RWPE2 (cell line): ENCODE results near the gene TRIM9.

Experiments used
- ATAC-seq: fragments of 200-7000 bp; cut with Tn5 transposase; 3 replicates; pipeline ENCODE4 v1.9.1; 2021; ENCODE audit warnings: low read depth
- DNase-seq: peaks from one replicate; pipeline ENCODE4 v3.0.0-alpha.2; 2020; ENCODE audit warnings: low spot score
- H3K27ac ChIP-seq: fragments of 450-650 bp; 2 replicates; pipeline ENCODE4 v1.5.1; 2017; ENCODE audit warnings: mild to moderate bottlenecking; ENCODE audit not compliant: poor library complexity, severe bottlenecking
- H3K27me3 ChIP-seq: fragments of 250-450 bp; sonication (Bioruptor Pico); 2 replicates; pipeline ENCODE4 v1.5.1; 2021; ENCODE audit warnings: mild to moderate bottlenecking, moderate library complexity; ENCODE audit not compliant: insufficient read depth, poor library complexity, severe bottlenecking
- H3K36me3 ChIP-seq: fragments of 250-450 bp; sonication (Bioruptor Pico); 2 replicates; pipeline ENCODE4 v1.5.1; 2020; ENCODE audit warnings: low read depth, mild to moderate bottlenecking, moderate library complexity
- H3K4me1 ChIP-seq: fragments of 250-450 bp; sonication (Bioruptor Pico); 2 replicates; pipeline ENCODE4 v1.5.1; 2021; ENCODE audit warnings: mild to moderate bottlenecking, moderate library complexity; ENCODE audit not compliant: insufficient read depth, poor library complexity, severe bottlenecking
- H3K4me3 ChIP-seq: fragments of 250-450 bp; sonication (Bioruptor Pico); 2 replicates; pipeline ENCODE4 v1.5.1; 2021; ENCODE audit warnings: mild to moderate bottlenecking, moderate library complexity; ENCODE audit not compliant: severe bottlenecking
- H3K9me3 ChIP-seq: fragments of 250-450 bp; sonication (Bioruptor Pico); 2 replicates; pipeline ENCODE4 v1.5.1; 2021; ENCODE audit warnings: mild to moderate bottlenecking, moderate library complexity; ENCODE audit not compliant: severe bottlenecking
- TF ChIP-seq, protein P1 (sequence below): fragments of 450-650 bp; IDR thresholded peaks from one replicate; pipeline ENCODE4 v1.5.1; 2017; ENCODE audit warnings: mild to moderate bottlenecking, moderate library complexity; ENCODE audit not compliant: poor library complexity, severe bottlenecking

The TRIM9 gene

DNA sequence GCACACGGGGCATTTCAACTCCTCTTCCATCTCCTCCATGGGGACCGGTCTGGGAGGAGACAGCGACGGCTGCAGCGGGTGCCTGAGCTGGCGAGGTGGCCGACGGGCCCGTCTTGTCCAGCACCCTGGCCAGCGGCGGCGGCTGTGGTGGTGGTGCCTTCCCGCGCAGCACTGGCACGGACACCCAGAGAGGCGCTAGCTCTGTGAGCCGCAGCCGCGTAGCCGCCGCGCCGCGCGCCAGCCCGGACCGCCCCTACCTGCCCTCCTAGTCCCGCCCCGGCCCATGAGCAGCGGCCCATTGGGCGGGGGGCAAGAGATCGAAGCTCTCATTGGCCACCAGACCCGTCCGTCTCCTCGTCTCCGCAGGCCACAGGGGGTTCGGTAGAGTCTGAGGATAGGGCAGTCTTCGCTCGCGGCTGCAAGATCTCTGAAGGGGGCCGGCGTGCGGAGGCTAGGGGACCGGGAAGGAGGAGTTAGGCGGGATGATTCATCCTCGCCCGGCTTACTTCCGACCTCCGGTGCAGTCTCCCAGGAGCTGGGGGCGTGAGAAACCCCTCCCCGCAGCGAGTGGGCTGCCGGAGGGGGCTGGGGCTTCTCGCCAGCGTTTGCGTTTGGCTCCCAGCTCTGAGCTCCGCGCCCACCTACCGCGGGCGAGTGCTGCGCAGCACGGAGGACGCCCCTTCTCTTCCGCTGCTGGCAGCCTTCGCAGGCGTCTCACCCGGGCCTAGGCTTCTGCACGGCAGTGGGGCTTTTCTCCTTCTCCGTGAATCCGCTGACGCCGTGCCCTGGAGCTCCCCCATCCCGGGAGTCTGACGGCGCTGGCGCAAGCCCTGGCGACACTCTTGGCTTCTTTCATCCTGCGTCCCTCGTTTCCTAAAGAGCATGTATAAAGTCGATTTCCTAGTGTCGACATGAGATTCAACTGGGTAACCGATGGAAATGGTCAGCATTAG is at the start of gene TRIM9:
Gene TRIM9, minus strand, starts transcription at position 205 of the 953 bp plus-strand sequence. Its CDS starts 166 bp downstream, at position 39.
- Histone ChIP-seq H3K4me1 (peaks cover 6% of the 10 kb centered on the region), H3K27me3 (peaks cover 12% of the 10 kb centered on the region), H3K27ac (peak within 1 kb of the TSS; percentile 35), H3K9me3 (no peaks in the 10 kb centered on the region), H3K4me3 (peak within 1 kb of the TSS; percentile 52), H3K36me3 (no peaks in the 10 kb centered on the region)
- TF ChIP-seq, protein P1, sequence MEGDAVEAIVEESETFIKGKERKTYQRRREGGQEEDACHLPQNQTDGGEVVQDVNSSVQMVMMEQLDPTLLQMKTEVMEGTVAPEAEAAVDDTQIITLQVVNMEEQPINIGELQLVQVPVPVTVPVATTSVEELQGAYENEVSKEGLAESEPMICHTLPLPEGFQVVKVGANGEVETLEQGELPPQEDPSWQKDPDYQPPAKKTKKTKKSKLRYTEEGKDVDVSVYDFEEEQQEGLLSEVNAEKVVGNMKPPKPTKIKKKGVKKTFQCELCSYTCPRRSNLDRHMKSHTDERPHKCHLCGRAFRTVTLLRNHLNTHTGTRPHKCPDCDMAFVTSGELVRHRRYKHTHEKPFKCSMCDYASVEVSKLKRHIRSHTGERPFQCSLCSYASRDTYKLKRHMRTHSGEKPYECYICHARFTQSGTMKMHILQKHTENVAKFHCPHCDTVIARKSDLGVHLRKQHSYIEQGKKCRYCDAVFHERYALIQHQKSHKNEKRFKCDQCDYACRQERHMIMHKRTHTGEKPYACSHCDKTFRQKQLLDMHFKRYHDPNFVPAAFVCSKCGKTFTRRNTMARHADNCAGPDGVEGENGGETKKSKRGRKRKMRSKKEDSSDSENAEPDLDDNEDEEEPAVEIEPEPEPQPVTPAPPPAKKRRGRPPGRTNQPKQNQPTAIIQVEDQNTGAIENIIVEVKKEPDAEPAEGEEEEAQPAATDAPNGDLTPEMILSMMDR = no peak
- DNase-seq = peak; percentile 98
- peak; percentile 95 for ATAC-seq

DNA sequence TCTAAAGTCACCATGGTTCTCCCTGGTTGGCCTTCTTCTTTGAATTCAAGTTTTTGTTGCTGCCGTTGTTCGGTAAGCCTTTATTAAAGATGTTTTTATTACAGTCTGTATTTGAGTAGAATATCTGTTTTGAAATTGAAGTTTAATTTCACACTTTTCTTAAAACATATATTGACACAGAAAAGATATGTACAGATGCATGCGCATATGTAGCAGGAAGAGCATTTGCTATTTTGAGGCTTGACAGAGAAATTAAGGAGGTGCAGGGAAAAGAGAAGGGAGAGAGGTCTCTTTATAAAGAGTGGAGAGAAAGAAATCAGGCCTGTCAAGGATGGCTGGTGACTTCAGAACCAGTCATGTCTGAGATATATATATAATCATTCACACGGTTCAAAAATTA is 46.0 kb upstream of the TRIM9 start:
- DNase-seq (no peak), ATAC-seq (no peak)
- Histone ChIP-seq H3K27me3 (no peaks in the 10 kb centered on the region), H3K4me3 (no peak overlapping the region), H3K27ac (no peak overlapping the region), H3K4me1 (no peaks in the 10 kb centered on the region), H3K36me3 (no peaks in the 10 kb centered on the region), H3K9me3 (no peaks in the 10 kb centered on the region)
- TF ChIP-seq, protein P1 = no peak

DNA sequence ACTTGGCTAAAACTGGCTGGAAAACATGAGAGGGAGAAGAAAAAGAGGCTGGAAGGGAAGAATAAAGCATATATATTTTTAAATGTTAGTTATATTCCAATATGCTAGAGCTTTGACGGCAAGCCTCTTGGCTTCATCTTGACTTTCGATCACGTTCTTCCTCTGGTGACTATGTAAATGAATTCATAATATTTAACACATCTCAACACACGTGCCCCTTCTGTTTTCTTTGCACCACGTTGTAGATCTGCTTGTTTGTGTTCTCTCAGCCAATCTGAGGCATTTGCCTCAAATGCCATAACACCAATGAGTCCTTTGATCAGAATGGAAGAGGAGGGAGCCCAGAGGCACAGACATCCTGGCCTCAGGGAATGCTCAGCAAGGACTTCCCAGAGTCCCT is 45.4 kb upstream of the TRIM9 start:
- H3K4me1 ChIP-seq = no peaks in the 10 kb centered on the region
- H3K27me3 ChIP-seq = no peaks in the 10 kb centered on the region
- DNase-seq (no peak), ATAC-seq (no peak)
- H3K9me3 ChIP-seq = no peaks in the 10 kb centered on the region
- no peak overlapping the region for H3K27ac ChIP-seq
- no peak overlapping the region for H3K4me3 ChIP-seq
- TF ChIP-seq, protein P1 = no peak
- H3K36me3 ChIP-seq = no peaks in the 10 kb centered on the region

DNA sequence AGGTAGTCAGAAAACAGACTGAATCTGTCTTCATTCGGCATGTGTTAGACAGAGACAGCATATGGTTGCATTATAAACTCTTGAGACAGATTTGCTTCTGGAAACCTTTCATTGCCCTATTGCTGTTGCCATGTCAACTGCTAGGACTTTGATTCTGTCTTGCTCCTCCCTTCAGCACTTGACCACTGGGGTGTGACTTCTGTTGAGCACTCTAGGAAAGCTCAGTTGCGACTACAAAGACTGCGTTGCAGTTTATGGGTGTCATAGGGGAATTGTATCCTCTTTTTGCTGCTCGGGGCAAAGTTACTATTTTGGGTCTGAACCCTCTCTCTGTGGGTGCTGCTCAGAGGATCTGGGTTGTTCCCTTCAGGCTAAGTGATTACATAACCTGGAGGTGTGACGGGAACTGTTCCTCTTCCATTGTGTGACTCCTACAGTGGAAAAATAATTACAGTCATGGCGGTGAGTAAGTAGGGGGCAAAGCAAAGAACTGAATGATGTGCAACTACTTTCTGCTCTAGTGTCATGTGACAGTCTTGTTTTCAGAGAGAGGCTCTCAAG is 44.3 kb upstream of the TRIM9 start:
- Histone ChIP-seq H3K4me3 (no peak overlapping the region), H3K27ac (no peak overlapping the region), H3K27me3 (no peaks in the 10 kb centered on the region), H3K36me3 (no peaks in the 10 kb centered on the region), H3K9me3 (no peaks in the 10 kb centered on the region), H3K4me1 (no peaks in the 10 kb centered on the region)
- ATAC-seq (peak; percentile 44), DNase-seq (no peak)
- TF ChIP-seq, protein P1 = no peak
